ENCODE measurements around the gene SLC12A8. TPM values are rescaled to one million over a fixed set of nuclear protein-coding genes. Genes with fewer than 3 reads are reported as not detected.

SLC12A8 gene
- total and polyA plus RNA-seq, 2 experiments from 2014 or later: 3.4 to 7.8 TPM

- Histone ChIP-seq H3K9me2 (ENCODE audit: insufficient read depth) (no peaks in the 10 kb centered on the region), H3K36me3 (ENCODE audit: low read depth) (no peaks in the 10 kb centered on the region), H3K4me3 (0 out of 2 replicates have a peak overlapping the region, but pooled peaks have one; percentile 10), H3K4me1 (ENCODE audit: insufficient read depth) (peaks cover 54% of the 10 kb centered on the region), H3K79me2 (ENCODE audit: insufficient read depth) (no peaks in the 10 kb centered on the region), H3K9ac (peak overlapping the region; percentile 66), H2AFZ (peak overlapping the region; percentile 43; the same call in 1 of the 2 replicates), H3K4me2 (ENCODE audit: unreplicated experiment) (peak overlapping the region; percentile 35), H3K27me3 (replicated peaks; ENCODE audit: insufficient read depth) (no peaks in the 10 kb centered on the region), H3K27ac (peak overlapping the region; percentile 82), H3F3A (ENCODE audit: insufficient read depth) (peaks cover 7% of the 10 kb centered on the region; the same call in 1 of the 2 replicates), H4K20me1 (ENCODE audit: insufficient read depth) (no peaks in the 10 kb centered on the region), H3K9me3 (ENCODE audit: low read depth) (no peaks in the 10 kb centered on the region)
- WGBS, 2 experiments (ENCODE audit: low coverage in 1 of 2, low lambda C conversion rate in 2 of 2, missing lambda C conversion rate in 2 of 2): 49 to 50% methylated on average over 12 of the region's 12 CpGs
- TF ChIP-seq EZH2phosphoT487 (IDR thresholded peaks at IDR 0.05; ENCODE audit: insufficient read depth, low read depth) (no peak), EZH2 (IDR thresholded peaks at IDR 0.05; ENCODE audit: insufficient read depth, poor library complexity, severe bottlenecking) (no peak)
- peak; percentile 85 for DNase-seq
- in situ Hi-C loops (cut with MboI): no loop called here
These were observed 72.3 kb downstream of the SLC12A8 start for GRCh38 chr3:125140011-125140817.

- Histone ChIP-seq H3K9me3 (ENCODE audit: low read depth) (no peaks in the 10 kb centered on the region), H3F3A (ENCODE audit: insufficient read depth) (peaks cover 7% of the 10 kb centered on the region; the same call in 1 of the 2 replicates), H3K27ac (no peak overlapping the region; the same call in 1 of the 2 replicates), H3K27me3 (replicated peaks; ENCODE audit: insufficient read depth) (no peaks in the 10 kb centered on the region), H3K9me2 (ENCODE audit: insufficient read depth) (no peaks in the 10 kb centered on the region), H3K79me2 (ENCODE audit: insufficient read depth) (no peaks in the 10 kb centered on the region), H3K4me2 (ENCODE audit: unreplicated experiment) (no peak overlapping the region), H3K9ac (no peak overlapping the region), H4K20me1 (ENCODE audit: insufficient read depth) (no peaks in the 10 kb centered on the region), H2AFZ (no peak overlapping the region), H3K4me3 (no peak overlapping the region), H3K36me3 (ENCODE audit: low read depth) (no peaks in the 10 kb centered on the region), H3K4me1 (ENCODE audit: insufficient read depth) (peaks cover 49% of the 10 kb centered on the region)
- 100% methylated on average over 4 of the region's 4 CpGs for WGBS, 2 experiments (ENCODE audit: low coverage in 1 of 2, low lambda C conversion rate in 2 of 2, missing lambda C conversion rate in 2 of 2)
- in situ Hi-C loops (cut with MboI): no loop called here
- no peak for TF ChIP-seq EZH2phosphoT487 (IDR thresholded peaks at IDR 0.05; ENCODE audit: insufficient read depth, low read depth)
- no peak for TF ChIP-seq EZH2 (IDR thresholded peaks at IDR 0.05; ENCODE audit: insufficient read depth, poor library complexity, severe bottlenecking)
- DNase-seq: no peak
These were observed 73.2 kb downstream of the SLC12A8 start for GRCh38 chr3:125139386-125139785.

GRCh38 chr3:125137358-125138033 is 75.1 kb downstream of the SLC12A8 start:
- peaks cover 7% of the 10 kb centered on the region; the same call in 1 of the 2 replicates for H3F3A ChIP-seq (ENCODE audit: insufficient read depth)
- H3K4me1 ChIP-seq (ENCODE audit: insufficient read depth): peaks cover 43% of the 10 kb centered on the region
- H3K27me3 ChIP-seq (replicated peaks; ENCODE audit: insufficient read depth): no peaks in the 10 kb centered on the region
- H3K4me2 ChIP-seq (ENCODE audit: unreplicated experiment): no peak overlapping the region
- TF ChIP-seq EZH2 (IDR thresholded peaks at IDR 0.05; ENCODE audit: insufficient read depth, poor library complexity, severe bottlenecking) (no peak), EZH2phosphoT487 (IDR thresholded peaks at IDR 0.05; ENCODE audit: insufficient read depth, low read depth) (no peak)
- in situ Hi-C loops (cut with MboI): no loop called here
- H3K36me3 ChIP-seq (ENCODE audit: low read depth): no peaks in the 10 kb centered on the region
- H3K9ac ChIP-seq: no peak overlapping the region
- WGBS, 2 experiments (ENCODE audit: low coverage in 1 of 2, low lambda C conversion rate in 2 of 2, missing lambda C conversion rate in 2 of 2): 66 to 70% methylated on average over 17 of the region's 17 CpGs
- H3K9me2 ChIP-seq (ENCODE audit: insufficient read depth): no peaks in the 10 kb centered on the region
- DNase-seq: peak; percentile 76
- peak overlapping the region; percentile 42 for H3K27ac ChIP-seq
- no peak overlapping the region for H3K4me3 ChIP-seq
- no peak overlapping the region for H2AFZ ChIP-seq
- H3K79me2 ChIP-seq (ENCODE audit: insufficient read depth): no peaks in the 10 kb centered on the region
- no peaks in the 10 kb centered on the region for H3K9me3 ChIP-seq (ENCODE audit: low read depth)
- H4K20me1 ChIP-seq (ENCODE audit: insufficient read depth): no peaks in the 10 kb centered on the region

- peaks cover 40% of the 10 kb centered on the region for H3K4me1 ChIP-seq (ENCODE audit: insufficient read depth)
- no peak overlapping the region for H3K9ac ChIP-seq
- no peaks in the 10 kb centered on the region for H3K36me3 ChIP-seq (ENCODE audit: low read depth)
- H3K27me3 ChIP-seq (replicated peaks; ENCODE audit: insufficient read depth): no peaks in the 10 kb centered on the region
- in situ Hi-C loops (cut with MboI): no loop called here
- H4K20me1 ChIP-seq (ENCODE audit: insufficient read depth): no peaks in the 10 kb centered on the region
- no peaks in the 10 kb centered on the region for H3K9me2 ChIP-seq (ENCODE audit: insufficient read depth)
- no peaks in the 10 kb centered on the region for H3K79me2 ChIP-seq (ENCODE audit: insufficient read depth)
- no peak overlapping the region for H3K4me2 ChIP-seq (ENCODE audit: unreplicated experiment)
- peak overlapping the region; percentile 42 for H3K27ac ChIP-seq
- H3K4me3 ChIP-seq: no peak overlapping the region
- WGBS, 2 experiments (ENCODE audit: low coverage in 1 of 2, low lambda C conversion rate in 2 of 2, missing lambda C conversion rate in 2 of 2): 80 to 86% methylated on average over 7 of the region's 7 CpGs
- DNase-seq: no peak
- H3F3A ChIP-seq (ENCODE audit: insufficient read depth): peaks cover 7% of the 10 kb centered on the region; the same call in 1 of the 2 replicates
- H2AFZ ChIP-seq: no peak overlapping the region
- no peak for TF ChIP-seq EZH2phosphoT487 (IDR thresholded peaks at IDR 0.05; ENCODE audit: insufficient read depth, low read depth)
- no peak for TF ChIP-seq EZH2 (IDR thresholded peaks at IDR 0.05; ENCODE audit: insufficient read depth, poor library complexity, severe bottlenecking)
- H3K9me3 ChIP-seq (ENCODE audit: low read depth): no peaks in the 10 kb centered on the region
These were observed 75.6 kb downstream of the SLC12A8 start for GRCh38 chr3:125136966-125137357.

Data from GM23248 (cell line).